ENCODE measurements around the gene SCYGR2. TPM values are rescaled to one million over a fixed set of nuclear protein-coding genes. Genes with fewer than 3 reads are reported as not detected.
"Not testable (repeated sequence)": the region's sequence is repeated elsewhere in the genome, so short reads cannot be mapped to it uniquely, and the experiment has no call there.

The SCYGR2 gene
- not detected in 2 replicates for total RNA-seq

GRCh38 chr2:227598835-227599503 lies at the start of gene SCYGR2:
Gene SCYGR2, plus strand, starts transcription at chr2:227598893. Its CDS starts 0 bp downstream, at chr2:227598893.
- DNase-seq (ENCODE audit: low read depth in 2 of 2): not testable (repeated sequence)

- no peak for DNase-seq (ENCODE audit: low read depth in 2 of 2)
Measured at GRCh38 chr2:227551836-227552235, 46.9 kb upstream of the SCYGR2 start.

DNA sequence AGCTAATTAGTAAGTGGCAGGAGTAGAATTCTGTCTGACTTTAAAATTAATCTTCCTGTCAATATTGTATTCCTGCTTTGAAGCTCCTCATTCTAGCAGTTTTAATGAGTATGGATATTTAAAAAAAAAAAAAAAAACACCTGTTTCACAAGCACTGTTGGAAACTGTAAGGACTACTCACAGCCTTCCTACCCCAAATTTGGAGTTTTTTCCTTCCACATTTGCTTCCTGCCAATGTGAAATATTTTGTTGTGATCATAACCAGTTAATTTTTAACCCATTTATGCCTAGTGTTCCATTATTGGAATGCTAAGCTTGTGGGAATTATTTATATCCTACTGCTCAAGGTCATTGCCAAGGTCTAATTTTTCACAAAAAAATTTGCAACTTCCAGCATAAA lies 36.1 kb upstream of the SCYGR2 start:
- no peak for DNase-seq (ENCODE audit: low read depth in 2 of 2)

DNA sequence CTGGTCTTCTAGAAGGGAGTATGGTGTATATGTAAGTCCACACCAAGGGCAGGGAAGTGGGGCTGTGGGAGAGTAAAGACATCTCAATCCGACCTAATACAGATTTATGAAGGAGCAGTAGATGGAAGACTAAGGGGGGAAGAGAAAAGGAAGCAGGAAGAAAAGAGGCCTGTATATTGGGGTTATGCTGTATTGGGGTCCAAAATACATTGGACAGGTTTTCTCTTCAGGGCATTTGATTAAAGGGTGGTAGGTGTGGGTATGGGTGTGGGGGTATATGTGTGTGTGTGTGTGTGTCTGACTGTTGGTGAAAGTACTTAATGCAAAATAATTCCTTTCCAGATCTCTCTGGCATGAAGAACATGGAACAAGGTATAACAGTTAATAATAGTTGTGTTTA lies 33.6 kb upstream of the SCYGR2 start:
- DNase-seq (ENCODE audit: low read depth in 2 of 2): no peak

GRCh38 chr2:227566012-227566411 lies 32.7 kb upstream of the SCYGR2 start:
- DNase-seq (ENCODE audit: low read depth in 2 of 2): no peak

- DNase-seq (ENCODE audit: low read depth in 2 of 2): no peak
Measured at GRCh38 chr2:227568852-227569169, 29.9 kb upstream of the SCYGR2 start.

GRCh38 chr2:227570615-227571014 lies 28.1 kb upstream of the SCYGR2 start:
- no peak for DNase-seq (ENCODE audit: low read depth in 2 of 2)

DNA sequence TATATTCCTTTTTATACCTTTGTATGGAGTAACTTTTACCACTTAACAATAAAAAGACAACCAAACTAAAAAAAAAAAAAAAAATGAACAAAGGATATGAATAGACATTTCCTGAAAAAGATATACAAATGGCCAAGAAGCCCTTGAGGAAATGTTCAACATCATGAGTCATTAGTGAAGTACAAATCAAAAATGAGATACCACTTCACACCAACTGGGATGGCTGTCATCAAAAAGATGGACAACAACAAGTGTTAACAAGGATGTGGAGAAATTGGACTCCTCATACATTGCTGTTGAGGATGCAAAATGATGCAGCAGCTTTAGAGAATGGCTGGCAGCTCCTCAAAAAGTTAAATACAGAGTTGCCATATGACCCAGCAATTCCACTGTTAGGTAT lies 22.6 kb upstream of the SCYGR2 start:
- DNase-seq (ENCODE audit: low read depth in 2 of 2): peak in 1 of 2 donors; percentile 91

GRCh38 chr2:227576812-227577211 lies 21.9 kb upstream of the SCYGR2 start:
- no peak for DNase-seq (ENCODE audit: low read depth in 2 of 2)

DNA sequence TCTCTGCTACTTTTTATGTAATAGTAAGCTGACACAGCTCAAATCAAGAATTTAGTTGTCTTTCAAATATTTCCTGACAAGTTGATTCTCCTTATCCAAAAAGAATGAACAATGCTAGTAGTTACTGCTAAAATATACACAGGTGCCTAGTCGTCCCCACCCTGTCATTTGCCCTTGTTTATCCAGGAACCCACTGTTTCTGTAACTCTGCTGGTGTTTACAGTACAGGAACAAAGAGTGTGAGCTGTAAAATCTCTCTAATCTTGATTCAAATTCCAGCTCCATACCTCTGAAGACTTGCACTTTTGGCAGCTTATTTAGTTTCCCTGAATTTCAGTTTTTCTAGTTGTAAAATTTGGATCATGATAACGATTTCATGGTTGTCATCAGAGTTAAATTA lies 21.1 kb upstream of the SCYGR2 start:
- DNase-seq (ENCODE audit: low read depth in 2 of 2): no peak

DNA sequence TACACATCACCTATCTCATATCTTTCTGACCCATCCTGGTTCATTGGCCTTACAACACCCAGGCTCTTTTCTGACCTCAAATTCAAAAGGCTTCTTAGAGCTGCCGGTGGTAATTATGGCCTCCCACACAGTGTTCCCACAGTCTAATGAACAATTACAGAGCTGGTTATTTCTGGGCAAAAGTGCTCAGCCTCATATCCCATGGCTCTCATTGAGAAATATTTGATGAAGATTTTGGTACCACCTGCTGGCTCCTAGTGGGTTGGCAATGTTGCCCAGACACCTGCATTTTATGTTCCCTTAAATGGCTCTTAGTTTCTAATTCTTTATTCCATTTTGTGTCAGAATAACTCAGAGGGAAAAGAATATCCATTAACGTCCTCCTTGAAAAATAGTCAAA lies 20.1 kb upstream of the SCYGR2 start:
- DNase-seq (ENCODE audit: low read depth in 2 of 2): no peak

- DNase-seq (ENCODE audit: low read depth in 2 of 2): no peak
Measured at GRCh38 chr2:227579791-227580190, 18.9 kb upstream of the SCYGR2 start.

GRCh38 chr2:227582369-227582768 lies 16.3 kb upstream of the SCYGR2 start:
- no peak for DNase-seq (ENCODE audit: low read depth in 2 of 2)

DNA sequence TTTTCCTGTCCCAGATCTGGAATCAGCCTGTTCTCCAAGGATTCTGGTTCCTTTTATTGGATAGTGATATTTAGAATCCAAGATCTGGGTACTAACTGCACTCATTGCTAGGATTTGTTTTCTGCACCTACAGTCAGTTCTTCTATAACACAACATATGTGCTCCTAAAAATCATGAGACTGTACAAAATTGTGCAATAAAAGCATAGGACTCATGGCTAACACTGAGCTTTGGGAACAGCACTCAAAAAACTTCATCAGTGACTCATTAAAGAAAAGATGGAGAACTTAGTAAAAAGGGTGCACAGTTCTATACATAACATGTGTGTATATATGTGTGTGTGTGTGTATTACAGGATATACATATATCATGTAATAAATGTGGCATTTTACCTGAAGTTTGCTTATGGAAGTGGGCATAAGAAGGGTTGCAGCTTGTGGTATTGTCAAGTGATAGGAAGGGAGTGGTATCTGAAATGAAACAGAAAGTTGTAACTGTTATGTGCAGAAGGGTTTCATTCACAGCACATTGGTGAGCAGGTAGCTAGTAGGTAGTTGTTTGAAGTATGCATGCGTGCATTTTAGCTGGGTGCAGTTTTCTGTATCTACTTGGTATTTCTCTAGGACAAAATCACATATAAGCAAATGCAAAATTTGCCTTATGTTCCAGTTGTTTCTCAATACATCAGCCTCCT lies 5.9 kb upstream of the SCYGR2 start:
- DNase-seq (ENCODE audit: low read depth in 2 of 2): no peak

DNA sequence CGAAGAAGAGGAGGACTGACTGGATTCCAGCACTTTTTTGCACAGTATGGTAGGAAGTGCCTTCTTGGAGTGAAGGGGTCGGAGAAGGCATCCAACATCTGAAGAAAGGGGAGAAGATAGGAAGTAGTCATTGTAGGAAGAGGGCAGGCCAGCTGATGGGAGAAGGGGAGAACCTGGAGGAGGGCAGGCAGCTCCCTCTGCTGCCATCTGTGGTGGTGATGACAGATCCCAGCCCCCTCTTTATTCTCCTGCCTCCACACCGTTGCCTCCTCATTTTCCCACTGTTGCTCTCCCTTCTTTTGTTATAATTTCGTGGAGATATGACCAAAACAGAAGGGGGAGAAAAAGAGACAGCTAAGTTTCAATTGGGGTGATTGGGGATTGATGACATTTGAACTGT lies 2.9 kb upstream of the SCYGR2 start:
- DNase-seq (ENCODE audit: low read depth in 2 of 2): no peak

GRCh38 chr2:227597036-227597435 lies 1.7 kb upstream of the SCYGR2 start:
- no peak for DNase-seq (ENCODE audit: low read depth in 2 of 2)

GRCh38 chr2:227597998-227598397 lies 695 bp upstream of the SCYGR2 start:
- DNase-seq (ENCODE audit: low read depth in 2 of 2): no peak

DNA sequence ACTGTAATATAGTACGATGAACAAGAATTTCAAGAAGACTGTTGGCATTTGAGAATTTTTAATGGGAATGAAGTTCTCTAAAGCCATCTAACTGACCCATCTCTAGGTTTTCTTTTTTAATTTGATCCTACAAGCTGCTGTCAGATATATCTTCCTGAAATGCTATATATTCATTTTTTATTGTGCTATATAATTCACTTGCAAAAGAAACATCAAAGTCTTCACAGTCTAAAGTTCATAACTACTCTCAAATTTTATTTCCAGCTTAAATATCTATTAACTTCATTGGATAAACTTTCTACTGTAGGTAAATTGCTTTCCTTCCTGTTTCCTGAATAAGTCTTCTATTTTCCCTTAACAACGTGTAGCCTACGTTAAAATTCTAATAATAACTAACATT lies 3.7 kb downstream of the SCYGR2 start:
- DNase-seq (ENCODE audit: low read depth in 2 of 2): no peak

DNA sequence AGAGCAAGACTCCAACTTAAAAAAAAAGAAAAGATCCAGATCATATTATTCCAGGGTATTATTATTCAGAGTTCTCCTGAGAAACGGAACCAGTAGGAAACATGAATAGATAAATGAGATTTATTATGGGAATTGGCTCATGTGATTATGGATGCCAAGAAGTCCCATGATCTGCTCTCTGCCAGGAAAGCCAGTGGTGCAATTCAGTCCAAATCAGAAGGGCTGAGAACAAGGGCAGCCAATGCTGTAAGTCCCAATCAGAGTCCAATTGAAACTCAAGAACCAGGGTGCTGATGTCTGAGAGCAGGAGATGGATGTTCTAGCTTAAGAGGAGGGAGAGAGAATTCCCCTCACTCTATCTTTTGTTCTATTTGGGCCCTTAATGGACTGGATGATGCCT lies 7.8 kb downstream of the SCYGR2 start:
- no peak for DNase-seq (ENCODE audit: low read depth in 2 of 2)

DNA sequence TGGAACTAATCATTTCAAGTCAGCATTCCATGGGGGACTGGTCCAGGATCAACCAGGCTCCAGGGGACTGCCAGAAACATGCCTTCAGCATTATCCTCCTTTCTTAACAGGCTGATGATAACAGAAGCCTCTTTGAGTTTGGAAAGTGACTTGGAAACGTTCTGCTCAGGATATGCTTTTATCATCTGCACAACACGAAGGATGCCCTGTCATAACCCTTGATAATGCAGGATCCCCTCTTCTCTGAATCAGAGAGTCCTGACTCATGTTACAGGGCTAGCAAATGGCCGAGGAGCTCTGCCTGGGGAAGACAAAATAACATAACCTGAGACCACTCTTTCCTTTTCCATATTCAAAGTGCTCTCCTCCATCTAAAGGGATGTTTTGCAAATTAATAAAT lies 9.2 kb downstream of the SCYGR2 start:
- DNase-seq (ENCODE audit: low read depth in 2 of 2): no peak

- DNase-seq (ENCODE audit: low read depth in 2 of 2): no peak
Measured at GRCh38 chr2:227608561-227609338, 10.1 kb downstream of the SCYGR2 start.

DNA sequence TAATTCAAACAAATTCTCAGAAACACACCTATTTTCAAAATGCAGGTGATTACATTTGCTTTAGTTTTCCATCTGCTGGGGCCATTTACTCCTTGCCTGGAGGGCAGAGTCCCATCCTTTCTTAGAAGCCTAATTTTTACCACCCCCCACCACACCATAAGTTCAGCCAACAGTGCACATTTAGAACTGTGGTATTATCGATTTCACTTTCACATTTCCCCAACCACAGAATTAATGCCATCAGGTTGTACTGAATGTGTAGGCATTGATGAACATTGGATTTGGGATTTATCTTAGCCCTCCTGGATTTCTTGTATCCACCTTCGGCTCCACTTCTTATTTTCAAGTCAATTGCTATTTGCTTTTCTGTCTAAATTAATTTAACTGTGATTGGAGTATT lies 11.4 kb downstream of the SCYGR2 start:
- no peak for DNase-seq (ENCODE audit: low read depth in 2 of 2)

All from lung microvascular endothelial cell (primary cell).